Stimulated activated CD8-positive, alpha-beta memory T cell treated with anti-CD3 and anti-CD28 coated beads, Interleukin-12 subunit alpha, Interleukin-12 subunit beta, amount 100 ng/mL, for 4 hours (primary cell): Measurements from ENCODE around the gene IYD.

ENCODE experiments used
- DNase-seq: peaks from one replicate; pipeline ENCODE4 v3.0.0-alpha.2; 2020; ENCODE audit warnings: low read depth

Gene IYD

GRCh38 chr6:150368762-150369161 lies at the start of gene IYD:
Gene IYD (plus strand): TSS chr6:150369012. CDS start chr6:150369032, 20 bp downstream.
- DNase-seq = no peak

- DNase-seq = no peak
Observed at GRCh38 chr6:150319924-150320323, 48.9 kb upstream of the IYD start.

- no peak for DNase-seq
Observed at GRCh38 chr6:150320442-150320841, 48.4 kb upstream of the IYD start.

- no peak for DNase-seq
Observed at GRCh38 chr6:150322466-150322871, 46.3 kb upstream of the IYD start.

GRCh38 chr6:150323205-150323604 lies 45.6 kb upstream of the IYD start:
- DNase-seq = no peak

- no peak for DNase-seq
Observed at GRCh38 chr6:150324044-150324443, 44.8 kb upstream of the IYD start.

GRCh38 chr6:150325066-150325772 lies 43.6 kb upstream of the IYD start:
- DNase-seq = no peak

- DNase-seq = no peak
Observed at GRCh38 chr6:150327117-150327774, 41.6 kb upstream of the IYD start.

- DNase-seq = no peak
Observed at GRCh38 chr6:150328744-150329405, 39.9 kb upstream of the IYD start.

GRCh38 chr6:150331344-150331743 lies 37.5 kb upstream of the IYD start:
- DNase-seq = no peak

GRCh38 chr6:150332939-150333584 lies 35.8 kb upstream of the IYD start:
- no peak for DNase-seq

- DNase-seq = no peak
Observed at GRCh38 chr6:150333585-150333941, 35.2 kb upstream of the IYD start.

- no peak for DNase-seq
Observed at GRCh38 chr6:150334790-150335783, 33.7 kb upstream of the IYD start.

GRCh38 chr6:150336299-150336698 lies 32.5 kb upstream of the IYD start:
- DNase-seq = no peak

GRCh38 chr6:150336708-150337107 lies 32.1 kb upstream of the IYD start:
- DNase-seq = no peak

- no peak for DNase-seq
Observed at GRCh38 chr6:150342126-150342525, 26.7 kb upstream of the IYD start.

- DNase-seq = no peak
Observed at GRCh38 chr6:150343434-150343833, 25.4 kb upstream of the IYD start.

- DNase-seq = no peak
Observed at GRCh38 chr6:150345781-150346180, 23.0 kb upstream of the IYD start.

- no peak for DNase-seq
Observed at GRCh38 chr6:150346346-150346745, 22.5 kb upstream of the IYD start.

GRCh38 chr6:150347845-150348244 lies 21.0 kb upstream of the IYD start:
- DNase-seq = no peak

GRCh38 chr6:150349546-150349945 lies 19.3 kb upstream of the IYD start:
- DNase-seq = no peak
